ENCODE results near the gene XKRX. TPM values are rescaled to one million over a fixed set of nuclear protein-coding genes. Genes with fewer than 3 reads are reported as not detected.

XKRX gene
- total and polyA plus RNA-seq, 9 donors, result 0.15 to 2.5 (median 0.22) TPM

DNA sequence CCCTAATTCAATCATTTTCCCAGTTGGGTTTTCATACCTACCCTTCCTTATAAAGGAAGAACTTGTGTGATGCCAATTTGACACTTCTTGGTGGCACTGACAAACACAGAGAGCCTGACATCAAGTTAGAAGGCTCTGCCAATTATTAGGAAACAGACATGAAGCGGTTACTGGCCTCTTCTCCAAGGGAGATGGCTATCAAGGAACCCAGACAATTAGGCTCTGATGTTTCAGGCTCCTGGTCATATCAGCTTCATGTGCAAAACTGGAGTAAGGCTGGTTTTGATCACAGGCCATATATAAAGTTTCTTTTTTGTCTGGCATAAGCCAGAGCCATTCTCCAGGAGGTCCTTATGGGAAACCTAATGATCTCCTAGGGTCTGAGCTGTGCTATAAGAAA is 41.2 kb upstream of the XKRX start:
- Histone ChIP-seq H3K36me3 (no peaks in the 10 kb centered on the region), H3K27me3 (no peaks in the 10 kb centered on the region), H3K9me3 (no peaks in the 10 kb centered on the region), H3K27ac (no peak overlapping the region), H3K4me1 (ENCODE audit: insufficient read depth) (no peaks in the 10 kb centered on the region), H3K4me3 (no peak overlapping the region)
- DNase-seq, result no peak
- TF ChIP-seq CTCF (IDR thresholded peaks at IDR 0.05) (no peak), POLR2A (IDR thresholded peaks at IDR 0.05) (no peak), EP300 (IDR thresholded peaks at IDR 0.05) (no peak)
- 60 to 63% (median 63%) methylated on average over 1 of the region's 1 CpG for WGBS, 3 donors
- intact Hi-C loops (cut with DNase I), result no loop called here

GRCh38 chrX:100969408-100969807 is 40.7 kb upstream of the XKRX start, which contains the start of gene ARL13A:
Gene ARL13A (plus strand): TSS chrX:100969708. CDS start chrX:100973690, 3,982 bp downstream.
- intact Hi-C loops (cut with DNase I), result no loop called here
- 65 to 74% (median 70%) methylated on average over 2 of the region's 2 CpGs for WGBS, 3 donors
- Histone ChIP-seq H3K4me1 (ENCODE audit: insufficient read depth) (no peaks in the 10 kb centered on the region), H3K36me3 (no peaks in the 10 kb centered on the region), H3K4me3 (no peak within 1 kb of the TSS), H3K27ac (no peak within 1 kb of the TSS), H3K27me3 (no peaks in the 10 kb centered on the region), H3K9me3 (no peaks in the 10 kb centered on the region)
- TF ChIP-seq CTCF (IDR thresholded peaks at IDR 0.05) (no peak), EP300 (IDR thresholded peaks at IDR 0.05) (no peak), POLR2A (IDR thresholded peaks at IDR 0.05) (no peak)
- no peak for DNase-seq

DNA sequence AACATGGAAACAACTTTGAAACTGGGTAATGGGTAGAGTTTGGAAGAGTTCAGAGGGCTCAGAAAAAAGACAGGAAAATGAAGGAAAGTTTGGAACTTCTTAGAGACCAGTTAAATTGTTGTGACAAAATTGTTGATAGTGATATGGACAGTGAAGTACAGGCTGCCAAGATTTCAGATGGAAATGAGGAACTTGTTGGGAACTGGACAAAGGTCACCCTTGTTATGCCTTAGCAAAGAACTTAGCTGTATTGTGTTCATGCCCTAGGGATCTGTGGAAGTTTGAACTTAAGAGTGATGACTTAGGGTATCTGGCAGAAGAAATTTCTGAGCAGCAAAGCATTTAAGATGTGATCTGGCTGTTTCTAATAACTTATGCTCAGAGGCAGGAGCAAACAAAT is 35.6 kb upstream of the XKRX start:
- H3K36me3 ChIP-seq, result no peaks in the 10 kb centered on the region
- H3K27me3 ChIP-seq, result no peaks in the 10 kb centered on the region
- H3K4me3 ChIP-seq, result no peak overlapping the region
- intact Hi-C loops (cut with DNase I), result no loop called here
- DNase-seq, result no peak
- H3K4me1 ChIP-seq (ENCODE audit: insufficient read depth), result no peaks in the 10 kb centered on the region
- TF ChIP-seq EP300 (IDR thresholded peaks at IDR 0.05), result no peak
- TF ChIP-seq POLR2A (IDR thresholded peaks at IDR 0.05), result no peak
- TF ChIP-seq CTCF (IDR thresholded peaks at IDR 0.05), result no peak
- H3K27ac ChIP-seq, result no peak overlapping the region
- no peaks in the 10 kb centered on the region for H3K9me3 ChIP-seq

DNA sequence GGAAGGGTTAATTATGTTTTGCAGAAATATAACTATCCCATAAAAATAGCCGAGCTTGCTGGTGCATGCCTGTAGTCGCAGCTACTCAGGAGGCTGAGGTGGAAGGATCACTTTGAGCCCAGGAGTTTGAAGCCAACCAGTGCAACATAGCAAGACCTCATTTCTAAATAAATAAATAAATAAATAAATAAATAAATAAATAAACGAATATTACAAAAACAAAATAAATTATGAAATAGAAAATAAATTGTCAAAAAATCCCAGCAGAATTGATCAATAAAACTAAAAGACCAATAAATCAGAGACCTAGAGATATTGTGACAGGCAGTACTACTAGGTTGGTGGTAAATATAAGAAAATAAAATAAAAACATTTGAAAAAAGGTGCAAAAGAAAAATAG is 34.1 kb upstream of the XKRX start:
- Histone ChIP-seq H3K27me3 (no peaks in the 10 kb centered on the region), H3K9me3 (no peaks in the 10 kb centered on the region), H3K4me3 (no peak overlapping the region), H3K36me3 (no peaks in the 10 kb centered on the region), H3K27ac (no peak overlapping the region), H3K4me1 (ENCODE audit: insufficient read depth) (no peaks in the 10 kb centered on the region)
- TF ChIP-seq POLR2A (IDR thresholded peaks at IDR 0.05) (no peak), EP300 (IDR thresholded peaks at IDR 0.05) (no peak), CTCF (IDR thresholded peaks at IDR 0.05) (no peak)
- intact Hi-C loops (cut with DNase I), result no loop called here
- DNase-seq, result no peak
- WGBS, 3 donors, result 61 to 79% (median 75%) methylated on average over 3 of the region's 3 CpGs

DNA sequence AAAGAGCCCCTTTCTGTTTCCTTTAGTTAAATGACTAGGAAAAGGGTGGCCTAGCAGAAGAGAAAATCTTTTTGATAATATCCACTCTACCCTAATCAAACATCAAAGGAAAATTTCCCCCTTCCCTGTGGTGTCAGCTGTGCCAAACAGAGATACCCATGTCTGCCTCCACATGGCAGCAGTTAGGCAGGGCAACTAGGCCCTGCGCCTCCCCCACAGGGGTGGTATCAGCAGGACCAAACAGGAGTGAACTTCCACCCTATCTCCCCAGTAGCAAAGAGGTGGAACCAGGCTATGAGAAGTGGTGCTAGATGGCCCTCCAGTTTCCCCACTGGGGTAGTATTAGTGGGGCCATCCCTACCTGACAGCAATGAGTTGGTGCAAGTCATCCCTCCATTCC is 19.8 kb upstream of the XKRX start:
- intact Hi-C loops (cut with DNase I), result no loop called here
- 76 to 94% (median 91%) methylated on average over 1 of the region's 1 CpG for WGBS, 3 donors
- Histone ChIP-seq H3K27ac (no peak overlapping the region), H3K36me3 (no peaks in the 10 kb centered on the region), H3K27me3 (no peaks in the 10 kb centered on the region), H3K4me3 (no peak overlapping the region), H3K9me3 (no peaks in the 10 kb centered on the region), H3K4me1 (ENCODE audit: insufficient read depth) (no peaks in the 10 kb centered on the region)
- no peak for DNase-seq
- TF ChIP-seq EP300 (IDR thresholded peaks at IDR 0.05) (no peak), CTCF (IDR thresholded peaks at IDR 0.05) (no peak), POLR2A (IDR thresholded peaks at IDR 0.05) (no peak)

Measured in ovary (tissue), 9 donors.